Activated T-helper 1 cell treated with anti-CD3 and anti-CD28 coated beads, Interleukin-12 subunit alpha, Interleukin-12 subunit beta, Interleukin-2, Interleukin-4 antibody, amounts not matched to agents 30 ng/mL and 10 ng/mL and 1 ng/mL, durations not matched to agents 14 hours and 24 hours and 36 hours (primary cell): ENCODE data around the gene B4GALT1. TPM values are rescaled to one million over a fixed set of nuclear protein-coding genes. Genes with fewer than 3 reads are reported as not detected.
"Not testable (repeated sequence)": the region's sequence is repeated elsewhere in the genome, so short reads cannot be mapped to it uniquely, and the experiment has no call there.

ENCODE experiments used
- DNase-seq: peaks from one replicate; pipeline ENCODE4 v3.0.0; 2021; ENCODE audit warnings: low spot score
- H3K27ac Mint-ChIP-seq: one replicate; pipeline ENCODE4 v1.8.0; 2021; ENCODE audit warnings: mild to moderate bottlenecking, mixed read lengths
- H3K27me3 Mint-ChIP-seq: one replicate; pipeline ENCODE4 v1.8.0; 2022; ENCODE audit warnings: mild to moderate bottlenecking, moderate library complexity, mixed read lengths; ENCODE audit not compliant: insufficient read depth
- H3K36me3 Mint-ChIP-seq: one replicate; pipeline ENCODE4 v1.8.0; 2021; ENCODE audit warnings: low read depth, mixed read lengths
- H3K4me1 Mint-ChIP-seq: one replicate; pipeline ENCODE4 v1.8.0; 2021; ENCODE audit warnings: low read depth, mixed read lengths
- H3K4me3 Mint-ChIP-seq: one replicate; pipeline ENCODE4 v1.8.0; 2021; ENCODE audit warnings: mild to moderate bottlenecking, moderate library complexity, mixed read lengths
- H3K9me3 Mint-ChIP-seq: one replicate; pipeline ENCODE4 v1.8.0; 2021; ENCODE audit warnings: mixed read lengths
- intact Hi-C: fragments of 100-400 bp; cut with micrococcal nuclease; formaldehyde crosslinking; loops from one replicate; pipeline ENCODE4 v1.15.1; 2024
- total RNA-seq: library from RNA; stranded (reverse); gene quantifications from 2 replicates; pipeline ENCODE4 v1.2.3, GENCODE V29; 2022

Gene B4GALT1
- total RNA-seq, 1 donor from 2014 or later: 64.4 TPM

DNA sequence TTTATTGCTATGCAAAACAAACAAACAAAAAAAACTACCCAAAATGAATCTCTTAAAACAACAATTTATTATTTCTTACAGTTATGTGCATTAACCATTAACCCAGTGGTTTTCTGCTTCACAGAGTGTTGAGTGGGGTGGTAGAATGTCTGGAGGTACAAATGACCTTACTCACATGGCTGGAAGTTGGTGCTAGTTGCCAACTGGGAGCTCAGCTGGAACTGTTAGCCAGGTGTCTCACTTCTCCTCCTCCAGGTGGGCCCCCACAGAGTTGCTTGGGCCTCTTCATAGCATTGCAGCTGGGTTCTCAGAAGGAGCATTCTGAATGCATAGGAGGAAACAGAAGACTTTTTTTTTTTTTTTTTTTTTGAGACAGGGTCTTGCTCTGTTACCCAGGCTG is 10.5 kb upstream of the B4GALT1 start:
- H3K27ac Mint-ChIP-seq: no peak overlapping the region
- intact Hi-C loops: no loop called here
- no peaks in the 10 kb centered on the region for H3K36me3 Mint-ChIP-seq

DNA sequence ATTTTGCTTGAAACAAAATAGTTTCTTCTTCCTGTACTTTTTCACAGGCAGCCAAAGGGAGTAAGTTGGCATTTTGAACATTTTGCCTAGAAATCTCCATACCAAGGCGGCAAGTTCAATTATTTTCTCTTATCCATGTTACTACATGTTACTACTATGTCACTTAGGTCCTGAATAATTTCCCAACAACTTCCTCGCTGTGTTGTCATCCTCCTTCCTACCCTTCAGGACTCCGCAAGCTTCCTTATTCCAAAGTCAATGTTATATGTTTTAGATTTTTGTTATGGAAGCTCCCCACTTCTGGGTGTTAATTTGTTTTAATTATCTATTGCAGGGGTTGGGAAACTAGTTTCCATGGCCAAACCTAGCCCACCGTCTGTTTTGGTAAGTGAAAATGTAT is 9.9 kb upstream of the B4GALT1 start:
- intact Hi-C loops: no loop called here
- Mint-ChIP-seq H3K27ac (no peak overlapping the region), H3K36me3 (no peaks in the 10 kb centered on the region), H3K4me3 (no peak overlapping the region), H3K9me3 (no peaks in the 10 kb centered on the region), H3K27me3 (peaks cover 7% of the 10 kb centered on the region), H3K4me1 (peaks cover 10% of the 10 kb centered on the region)
- no peak for DNase-seq

More for the DNA sequence above, 10.5 kb upstream of the B4GALT1 start:
- Mint-ChIP-seq H3K4me1 (peaks cover 5% of the 10 kb centered on the region), H3K4me3 (no peak overlapping the region), H3K9me3 (no peaks in the 10 kb centered on the region), H3K27me3 (peaks cover 9% of the 10 kb centered on the region)
- no peak for DNase-seq

DNA sequence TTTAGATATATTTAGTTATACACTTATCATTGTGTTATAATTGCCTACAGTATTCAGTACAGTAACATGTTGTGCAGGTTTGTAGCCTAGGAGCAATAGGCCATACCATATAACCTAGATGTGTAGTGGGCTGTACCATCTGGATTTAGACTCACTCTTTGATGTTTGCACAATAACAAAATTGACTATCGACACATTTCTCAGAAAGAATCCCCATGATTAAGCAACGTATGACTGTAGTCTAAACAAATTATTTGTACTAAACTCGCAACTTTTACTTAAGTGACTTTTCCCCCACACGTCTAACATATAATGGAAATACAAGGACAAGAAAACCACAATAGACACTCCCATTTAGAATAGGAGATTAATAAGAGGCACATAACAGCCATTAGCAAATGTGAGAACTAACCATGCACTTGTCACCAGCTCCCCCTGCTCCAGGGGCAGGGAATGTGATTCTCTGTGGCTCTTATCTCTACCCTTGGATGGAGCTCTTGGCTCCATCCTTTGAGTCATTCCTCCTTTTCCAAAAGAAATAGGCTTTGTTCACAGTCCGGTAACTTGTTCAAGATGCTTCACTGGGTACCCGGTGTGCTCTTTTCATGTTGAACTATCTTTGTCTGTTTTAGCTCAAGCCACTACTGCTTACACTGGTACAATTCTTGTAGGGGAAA is 8.7 kb upstream of the B4GALT1 start:
- no peak overlapping the region for H3K27ac Mint-ChIP-seq
- no peaks in the 10 kb centered on the region for H3K9me3 Mint-ChIP-seq
- no peak overlapping the region for H3K4me3 Mint-ChIP-seq
- DNase-seq: no peak
- H3K27me3 Mint-ChIP-seq: peaks cover 3% of the 10 kb centered on the region
- intact Hi-C loops: no loop called here
- H3K36me3 Mint-ChIP-seq: no peaks in the 10 kb centered on the region
- peaks cover 10% of the 10 kb centered on the region for H3K4me1 Mint-ChIP-seq

GRCh38 chr9:33172256-33173238 is 5.4 kb upstream of the B4GALT1 start:
- DNase-seq: no peak
- intact Hi-C loops: no loop called here
- H3K36me3 Mint-ChIP-seq: peaks cover 4% of the 10 kb centered on the region
- peaks cover 3% of the 10 kb centered on the region for H3K27me3 Mint-ChIP-seq
- peaks cover 34% of the 10 kb centered on the region for H3K4me1 Mint-ChIP-seq
- peak overlapping the region; percentile 41 for H3K27ac Mint-ChIP-seq
- H3K4me3 Mint-ChIP-seq: no peak overlapping the region
- no peaks in the 10 kb centered on the region for H3K9me3 Mint-ChIP-seq

- Mint-ChIP-seq H3K27ac (peak overlapping the region; percentile 45), H3K4me3 (peak overlapping the region; percentile 6), H3K9me3 (no peaks in the 10 kb centered on the region), H3K27me3 (no peaks in the 10 kb centered on the region), H3K4me1 (peaks cover 40% of the 10 kb centered on the region), H3K36me3 (peaks cover 9% of the 10 kb centered on the region)
- intact Hi-C loops: loop anchor here (1.0 kb wide), 1 partner anchor 89 kb away; no protein-coding TSS in a partner anchor
- DNase-seq: no peak
Measured at GRCh38 chr9:33170464-33171415, 3.6 kb upstream of the B4GALT1 start.

DNA sequence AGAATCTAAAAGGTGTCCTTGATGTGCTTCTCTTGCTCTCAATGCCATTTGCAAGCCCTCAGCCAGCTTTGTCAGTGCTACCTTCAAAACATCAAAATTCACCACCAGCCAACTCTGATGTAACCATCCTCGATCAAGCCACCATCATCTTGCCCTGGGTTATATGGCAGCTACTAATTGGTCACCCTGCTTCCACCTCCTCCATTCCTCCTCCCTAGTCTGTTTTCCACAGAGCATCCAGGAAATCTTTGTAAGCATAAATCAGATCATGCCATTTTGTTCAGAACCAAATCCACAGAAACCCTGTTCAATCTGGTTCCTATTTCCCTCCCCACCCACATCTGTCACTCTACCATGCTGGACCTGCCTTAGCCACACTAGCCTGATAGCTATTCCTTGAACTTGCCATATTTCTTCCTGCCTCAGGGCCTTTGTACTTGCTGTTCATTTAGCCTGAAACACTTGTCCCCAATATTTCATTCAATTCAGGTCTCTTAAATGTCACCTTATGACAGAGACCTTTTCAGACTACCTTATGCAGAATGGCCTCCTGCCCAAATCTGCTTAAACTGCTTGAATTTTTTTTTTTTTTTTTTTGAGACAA is 1.9 kb upstream of the B4GALT1 start:
- Mint-ChIP-seq H3K27ac (peak overlapping the region; percentile 59), H3K4me1 (peaks cover 56% of the 10 kb centered on the region), H3K27me3 (no peaks in the 10 kb centered on the region), H3K4me3 (peak overlapping the region; percentile 96), H3K9me3 (no peaks in the 10 kb centered on the region), H3K36me3 (peaks cover 19% of the 10 kb centered on the region)
- intact Hi-C loops: loop anchor here (2.0 to 5.0 kb wide), 4 partner anchors 14 to 1822 kb away; partner anchors contain the start of gene AQP3
- no peak for DNase-seq

GRCh38 chr9:33167972-33168461 is 881 bp upstream of the B4GALT1 start:
- Mint-ChIP-seq H3K4me1 (peaks cover 67% of the 10 kb centered on the region), H3K4me3 (peak overlapping the region; percentile 96), H3K27ac (peak overlapping the region; percentile 98), H3K9me3 (no peaks in the 10 kb centered on the region), H3K36me3 (peaks cover 19% of the 10 kb centered on the region), H3K27me3 (no peaks in the 10 kb centered on the region)
- intact Hi-C loops: loop anchor here (1.0 to 5.0 kb wide), 16 partner anchors 9 to 1821 kb away; partner anchors contain the start of genes APTX, AQP3, BAG1 and DNAJA1
- no peak for DNase-seq

- H3K27ac Mint-ChIP-seq: peak overlapping the region; percentile 92
- peak overlapping the region; percentile 95 for H3K4me3 Mint-ChIP-seq
Measured at GRCh38 chr9:33166231-33167083, 679 bp downstream of the B4GALT1 start.

GRCh38 chr9:33165263-33166151 is 1.6 kb downstream of the B4GALT1 start:
- Mint-ChIP-seq H3K4me3 (peak overlapping the region; percentile 95), H3K27me3 (no peaks in the 10 kb centered on the region)

More at GRCh38 chr9:33166231-33167083, 679 bp downstream of the B4GALT1 start:
- no peaks in the 10 kb centered on the region for H3K9me3 Mint-ChIP-seq
- H3K36me3 Mint-ChIP-seq: peaks cover 22% of the 10 kb centered on the region
- DNase-seq: no peak
- H3K27me3 Mint-ChIP-seq: no peaks in the 10 kb centered on the region
- intact Hi-C loops: loop anchor here (1.0 to 5.0 kb wide), 15 partner anchors 7 to 1819 kb away; partner anchors contain the start of genes APTX, AQP3, BAG1 and DNAJA1
- H3K4me1 Mint-ChIP-seq: peaks cover 75% of the 10 kb centered on the region

DNA sequence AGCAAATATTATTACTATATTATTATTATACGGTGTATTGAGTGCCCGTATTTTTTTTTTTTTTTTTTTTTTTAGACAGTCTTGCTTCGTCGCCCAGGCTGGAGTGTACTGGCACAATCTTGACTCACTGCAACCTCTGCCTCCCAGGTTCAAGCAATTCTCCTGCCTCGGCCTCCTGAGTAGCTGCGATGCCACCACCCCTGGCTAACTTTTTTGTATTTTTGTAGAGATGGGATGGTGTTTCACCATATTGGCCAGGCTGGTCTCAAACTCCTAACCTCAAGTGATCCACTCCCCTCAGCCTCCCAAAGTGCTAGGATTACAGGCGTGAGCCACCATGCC is 2.2 kb downstream of the B4GALT1 start:
- Mint-ChIP-seq H3K4me1 (peaks cover 81% of the 10 kb centered on the region), H3K36me3 (peaks cover 22% of the 10 kb centered on the region), H3K27ac (peak overlapping the region; percentile 92), H3K4me3 (peak overlapping the region; percentile 95)
- not testable (repeated sequence) for H3K27me3 Mint-ChIP-seq, DNase-seq, H3K9me3 Mint-ChIP-seq
- intact Hi-C loops: loop anchor here (5.0 kb wide), 3 partner anchors 142 to 1818 kb away; partner anchors contain the start of gene AQP3

More at GRCh38 chr9:33165263-33166151, 1.6 kb downstream of the B4GALT1 start:
- intact Hi-C loops: loop anchor here (2.0 to 5.0 kb wide), 6 partner anchors 142 to 1818 kb away; partner anchors contain the start of genes AQP3, NOL6 and UBAP2
- peaks cover 79% of the 10 kb centered on the region for H3K4me1 Mint-ChIP-seq
- DNase-seq: peak; percentile 37
- no peaks in the 10 kb centered on the region for H3K9me3 Mint-ChIP-seq
- H3K27ac Mint-ChIP-seq: peak overlapping the region; percentile 92
- peaks cover 22% of the 10 kb centered on the region for H3K36me3 Mint-ChIP-seq
